ENCODE measurements around the gene SPC25. TPM values are rescaled to one million over a fixed set of nuclear protein-coding genes. Genes with fewer than 3 reads are reported as not detected.

Gene SPC25
- total RNA-seq, 1 donor from 2014 or later, result 5.6 TPM

DNA sequence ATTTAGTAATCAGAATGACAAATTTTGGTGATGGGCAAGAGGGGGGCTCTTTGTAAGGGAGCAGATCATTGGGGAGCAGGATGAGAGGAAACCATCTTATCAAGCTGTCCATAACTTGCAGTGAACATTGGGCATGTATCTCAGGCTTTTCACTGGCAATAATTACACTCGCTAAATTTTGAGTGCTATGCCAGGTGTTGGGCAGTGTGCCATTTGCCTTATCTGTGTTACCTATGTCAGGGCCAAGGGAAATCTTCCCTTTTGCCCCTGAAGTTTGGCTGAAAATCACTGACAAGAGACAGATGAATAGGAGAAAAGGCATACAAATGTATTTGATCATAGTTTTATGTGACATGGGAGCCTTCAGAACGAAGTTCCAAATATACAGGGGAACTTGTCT lies 48.8 kb downstream of the SPC25 start:
- no peaks in the 10 kb centered on the region for H3K36me3 Mint-ChIP-seq (ENCODE audit: unreplicated experiment)
- TF ChIP-seq, protein P1, sequence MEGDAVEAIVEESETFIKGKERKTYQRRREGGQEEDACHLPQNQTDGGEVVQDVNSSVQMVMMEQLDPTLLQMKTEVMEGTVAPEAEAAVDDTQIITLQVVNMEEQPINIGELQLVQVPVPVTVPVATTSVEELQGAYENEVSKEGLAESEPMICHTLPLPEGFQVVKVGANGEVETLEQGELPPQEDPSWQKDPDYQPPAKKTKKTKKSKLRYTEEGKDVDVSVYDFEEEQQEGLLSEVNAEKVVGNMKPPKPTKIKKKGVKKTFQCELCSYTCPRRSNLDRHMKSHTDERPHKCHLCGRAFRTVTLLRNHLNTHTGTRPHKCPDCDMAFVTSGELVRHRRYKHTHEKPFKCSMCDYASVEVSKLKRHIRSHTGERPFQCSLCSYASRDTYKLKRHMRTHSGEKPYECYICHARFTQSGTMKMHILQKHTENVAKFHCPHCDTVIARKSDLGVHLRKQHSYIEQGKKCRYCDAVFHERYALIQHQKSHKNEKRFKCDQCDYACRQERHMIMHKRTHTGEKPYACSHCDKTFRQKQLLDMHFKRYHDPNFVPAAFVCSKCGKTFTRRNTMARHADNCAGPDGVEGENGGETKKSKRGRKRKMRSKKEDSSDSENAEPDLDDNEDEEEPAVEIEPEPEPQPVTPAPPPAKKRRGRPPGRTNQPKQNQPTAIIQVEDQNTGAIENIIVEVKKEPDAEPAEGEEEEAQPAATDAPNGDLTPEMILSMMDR (IDR thresholded peaks at IDR 0.05), result no peak
- H3K4me3 Mint-ChIP-seq (ENCODE audit: unreplicated experiment), result no peak overlapping the region
- H3K9me3 Mint-ChIP-seq (ENCODE audit: unreplicated experiment), result no peaks in the 10 kb centered on the region
- H3K27ac Mint-ChIP-seq (ENCODE audit: unreplicated experiment), result no peak overlapping the region
- no peaks in the 10 kb centered on the region for H3K27me3 Mint-ChIP-seq (ENCODE audit: unreplicated experiment)
- peaks cover 3% of the 10 kb centered on the region for H3K4me1 Mint-ChIP-seq (ENCODE audit: unreplicated experiment)
- DNase-seq (ENCODE audit: extremely low spot score, unreplicated experiment), result no peak

DNA sequence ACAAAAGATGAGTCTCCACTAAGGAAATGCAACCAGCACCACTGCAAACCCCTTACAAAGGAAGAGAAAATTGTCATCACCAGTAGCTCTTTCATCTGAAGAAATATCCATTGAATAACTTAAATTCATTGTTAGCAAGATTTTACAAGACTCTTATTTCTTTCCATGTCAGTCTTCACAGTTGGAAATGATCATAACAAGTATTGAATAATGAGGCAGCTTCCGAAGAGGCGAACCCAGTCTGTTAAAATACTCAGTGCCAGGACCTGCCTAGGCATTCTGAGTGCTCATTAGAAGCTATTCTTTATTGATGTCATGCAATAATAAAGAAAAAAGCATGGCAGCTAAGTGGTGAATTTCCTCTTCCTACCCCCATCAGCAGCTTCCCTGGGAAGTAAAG lies 54.3 kb downstream of the SPC25 start:
- no peak overlapping the region for H3K4me3 Mint-ChIP-seq (ENCODE audit: unreplicated experiment)
- H3K27ac Mint-ChIP-seq (ENCODE audit: unreplicated experiment), result no peak overlapping the region
- H3K4me1 Mint-ChIP-seq (ENCODE audit: unreplicated experiment), result no peaks in the 10 kb centered on the region
- DNase-seq (ENCODE audit: extremely low spot score, unreplicated experiment), result no peak
- H3K36me3 Mint-ChIP-seq (ENCODE audit: unreplicated experiment), result no peaks in the 10 kb centered on the region
- TF ChIP-seq, protein P1 (IDR thresholded peaks at IDR 0.05), result no peak
- H3K27me3 Mint-ChIP-seq (ENCODE audit: unreplicated experiment), result no peaks in the 10 kb centered on the region
- no peaks in the 10 kb centered on the region for H3K9me3 Mint-ChIP-seq (ENCODE audit: unreplicated experiment)

DNA sequence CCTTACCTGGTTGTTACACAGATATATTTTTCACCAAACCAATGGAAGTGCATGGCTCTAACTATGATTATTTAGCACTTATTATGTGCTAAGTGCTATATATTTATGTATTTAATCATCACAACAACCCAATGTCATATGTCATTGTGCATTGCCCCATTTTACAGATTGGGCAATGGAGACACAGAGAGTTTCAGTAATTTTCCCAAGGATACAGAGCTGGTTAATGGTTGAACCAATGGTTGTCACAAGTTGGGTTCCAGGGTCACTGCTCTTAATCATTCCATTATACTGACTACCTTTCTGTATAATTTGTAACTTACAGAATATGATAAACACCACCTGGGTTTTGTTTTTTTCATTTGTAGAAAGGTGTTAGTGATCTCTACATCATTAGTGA lies 58.6 kb downstream of the SPC25 start:
- Mint-ChIP-seq H3K27ac (ENCODE audit: unreplicated experiment) (no peak overlapping the region), H3K36me3 (ENCODE audit: unreplicated experiment) (no peaks in the 10 kb centered on the region), H3K9me3 (ENCODE audit: unreplicated experiment) (no peaks in the 10 kb centered on the region), H3K4me3 (ENCODE audit: unreplicated experiment) (no peak overlapping the region), H3K27me3 (ENCODE audit: unreplicated experiment) (no peaks in the 10 kb centered on the region), H3K4me1 (ENCODE audit: unreplicated experiment) (peaks cover 4% of the 10 kb centered on the region)
- TF ChIP-seq, protein P1 (IDR thresholded peaks at IDR 0.05), result no peak
- no peak for DNase-seq (ENCODE audit: extremely low spot score, unreplicated experiment)

DNA sequence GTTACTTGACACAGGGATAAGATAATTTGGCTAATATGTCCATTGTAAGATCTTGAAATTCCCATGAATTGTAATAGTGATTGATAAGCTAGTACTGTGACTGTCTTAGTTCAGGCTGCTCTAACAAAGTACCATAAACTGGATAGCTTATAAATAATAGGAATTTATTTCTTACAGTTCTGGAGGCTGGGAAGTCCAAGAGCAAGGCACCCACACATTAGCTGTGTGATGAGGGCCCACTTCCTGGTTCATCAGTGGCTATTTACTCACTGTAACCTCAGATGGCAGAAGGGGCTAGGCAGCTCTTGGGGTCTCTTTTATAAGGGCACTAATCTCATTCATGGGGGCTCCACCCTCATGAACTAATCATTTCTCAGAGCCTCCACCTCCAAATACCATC lies 59.3 kb downstream of the SPC25 start:
- Mint-ChIP-seq H3K4me1 (ENCODE audit: unreplicated experiment) (peaks cover 11% of the 10 kb centered on the region), H3K27ac (ENCODE audit: unreplicated experiment) (no peak overlapping the region), H3K27me3 (ENCODE audit: unreplicated experiment) (no peaks in the 10 kb centered on the region), H3K4me3 (ENCODE audit: unreplicated experiment) (no peak overlapping the region), H3K36me3 (ENCODE audit: unreplicated experiment) (no peaks in the 10 kb centered on the region), H3K9me3 (ENCODE audit: unreplicated experiment) (no peaks in the 10 kb centered on the region)
- no peak for DNase-seq (ENCODE audit: extremely low spot score, unreplicated experiment)
- TF ChIP-seq, protein P1 (IDR thresholded peaks at IDR 0.05), result no peak

DNA sequence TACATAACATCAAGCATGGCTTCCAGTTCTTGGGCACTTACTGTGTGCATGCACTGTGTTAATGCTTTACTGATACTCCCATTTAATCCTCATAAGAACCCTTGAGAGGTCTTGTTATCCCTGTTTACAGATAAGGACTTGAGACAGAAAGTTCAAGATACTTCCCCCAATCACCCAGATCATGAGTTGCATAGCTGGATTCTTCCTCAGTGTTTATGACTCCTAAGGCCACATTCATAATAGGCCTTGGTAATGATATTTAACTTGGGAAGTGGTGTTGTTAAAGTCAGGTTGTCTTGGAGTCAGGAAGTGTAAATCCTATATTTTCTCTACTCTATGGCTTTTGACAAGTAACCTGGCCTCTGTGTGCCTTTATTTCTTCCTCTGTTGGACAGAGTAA lies 65.1 kb downstream of the SPC25 start:
- TF ChIP-seq, protein P1 (IDR thresholded peaks at IDR 0.05), result no peak
- Mint-ChIP-seq H3K36me3 (ENCODE audit: unreplicated experiment) (no peaks in the 10 kb centered on the region), H3K27ac (ENCODE audit: unreplicated experiment) (no peak overlapping the region), H3K27me3 (ENCODE audit: unreplicated experiment) (no peaks in the 10 kb centered on the region), H3K9me3 (ENCODE audit: unreplicated experiment) (no peaks in the 10 kb centered on the region), H3K4me1 (ENCODE audit: unreplicated experiment) (peaks cover 11% of the 10 kb centered on the region), H3K4me3 (ENCODE audit: unreplicated experiment) (no peak overlapping the region)
- DNase-seq (ENCODE audit: extremely low spot score, unreplicated experiment), result no peak

Data from osteocyte (in vitro differentiated cells).